K562 (cell line): ENCODE measurements around the gene HLA-DOA. TPM values are rescaled to one million over a fixed set of nuclear protein-coding genes. Genes with fewer than 3 reads are reported as not detected.

ENCODE experiments used
- DNMT1 ChIP-seq: fragments of 450-650 bp; IDR thresholded peaks from 2 replicates; pipeline ENCODE4 v1.6.1; 2016; ENCODE audit warnings: antibody characterized with exemption, mild to moderate bottlenecking
- EZH2 ChIP-seq: IDR thresholded peaks from 2 replicates; pipeline ENCODE4 v1.6.1; 2012; ENCODE audit warnings: low read depth, mild to moderate bottlenecking, inconsistent platforms, low read length, borderline replicate concordance
- FOXM1 ChIP-seq, 2 experiments: fragments of 450-650 bp in 1 of 2; sonication (generic) in 1 of 2; formaldehyde crosslinking in 1 of 2; IDR thresholded peaks; 2 replicates each; pipeline versions ENCODE4 v1.6.1 to v1.9.0; 2017 to 2022; ENCODE audit warnings: low read depth in 2 of 2, mild to moderate bottlenecking in 2 of 2, missing genetic modification reagents in 1 of 2, moderate library complexity in 1 of 2
- HEY1 ChIP-seq: fragments of 250-450 bp; sonication (Bioruptor Pico); IDR thresholded peaks from 2 replicates; pipeline ENCODE4 v1.5.0; 2020; ENCODE audit warnings: mild to moderate bottlenecking, moderate library complexity, borderline replicate concordance
- HNRNPH1 ChIP-seq: fragments of 200-400 bp; formaldehyde crosslinking; optimal IDR thresholded peaks from 2 replicates; pipeline ENCODE3; 2017; ENCODE audit warnings: low read depth, mild to moderate bottlenecking, low read length, moderate library complexity
- ID3 ChIP-seq, 2 experiments: fragments of 250-450 bp in 1 of 2; fragments of 450-650 bp in 1 of 2; sonication (Bioruptor Pico) in 1 of 2; IDR thresholded peaks; 2 replicates each; pipeline versions ENCODE4 v1.6.1 to v1.8.0; 2016 to 2021; ENCODE audit warnings: mild to moderate bottlenecking in 2 of 2, moderate library complexity in 2 of 2, missing compliant biosample characterization in 1 of 2, missing genetic modification characterization in 1 of 2
- MED1 ChIP-seq: sonication (generic); formaldehyde crosslinking; IDR thresholded peaks from 2 replicates; pipeline ENCODE4 v1.8.1; 2023; ENCODE audit warnings: missing genetic modification reagents, borderline replicate concordance
- NFIX ChIP-seq: fragments of 250-450 bp; sonication (Bioruptor Pico); IDR thresholded peaks from 2 replicates; pipeline ENCODE4 v1.4.0; 2020; ENCODE audit warnings: low read depth, mild to moderate bottlenecking, moderate library complexity
- SIRT6 ChIP-seq: IDR thresholded peaks from one replicate; pipeline ENCODE4 v1.6.1; 2012; ENCODE audit warnings: low read depth, mild to moderate bottlenecking, control low read depth, inconsistent platforms, low read length, moderate library complexity
- STAT5A ChIP-seq: IDR thresholded peaks from 2 replicates; pipeline ENCODE4 v1.6.1; 2012; ENCODE audit warnings: low read length, inconsistent platforms, borderline replicate concordance
- TCF3 ChIP-seq: sonication (generic); formaldehyde crosslinking; IDR thresholded peaks from 2 replicates; pipeline ENCODE4 v1.4.0; 2020; ENCODE audit warnings: mild to moderate bottlenecking, missing genetic modification reagents
- ZNF280A ChIP-seq: fragments of 450-650 bp; IDR thresholded peaks from 2 replicates; pipeline ENCODE4 v1.6.1; 2018; ENCODE audit warnings: mild to moderate bottlenecking, low read depth; ENCODE audit not compliant: partially characterized antibody
- ZNF592 ChIP-seq: fragments of 450-650 bp; IDR thresholded peaks from 2 replicates; pipeline ENCODE4 v1.6.1; 2017; ENCODE audit warnings: antibody characterized with exemption, mild to moderate bottlenecking
- ZNF77 ChIP-seq: fragments of 250-450 bp; sonication (Bioruptor Pico); IDR thresholded peaks from 2 replicates; pipeline ENCODE4 v1.5.0; 2020
- polyA plus RNA-seq, 8 experiments: library from polyadenylated mRNA; depleted of rRNA in 4 of 8; stranded (reverse) in 5 of 8; unstranded in 3 of 8; fragments of >200 nt; fragmentation: Nextera tagmentation in 2 of 8; fragmentation: Illumina TruSeq in 1 of 8; extraction: Ambion mirVana in 2 of 8; extraction: Trizol in 1 of 8; gene quantifications; 2 replicates each; pipeline versions ENCODE4 v1.2.1 to v1.2.3, GENCODE V29; 2011 to 2014; ENCODE audit warnings: inconsistent platforms in 1 of 8, missing spikeins in 1 of 8
- total RNA-seq, 7 experiments: library from RNA; depleted of rRNA in 6 of 7; stranded (reverse); fragments of >200 nt in 6 of 7; fragmentation: Illumina TruSeq in 2 of 7; extraction: Trizol in 2 of 7; gene quantifications; 2 replicates each; pipeline versions ENCODE4 v1.2.1 to v1.2.3, GENCODE V29; 2011 to 2021; ENCODE audit warnings: low replicate concordance in 1 of 7
- TF ChIP-seq, protein P1 (sequence below): fragments of 450-650 bp; IDR thresholded peaks from 2 replicates; pipeline ENCODE4 v1.6.1; 2017; ENCODE audit warnings: antibody characterized with exemption
- TF ChIP-seq, protein P2 (sequence below), 2 experiments: fragments of 450-650 bp in 1 of 2; sonication (generic) in 1 of 2; formaldehyde crosslinking; conservative IDR thresholded peaks; 2 replicates each; pipeline versions ENCODE4 v1.4.0 to v1.8.1; 2020 to 2022; ENCODE audit warnings: mild to moderate bottlenecking in 1 of 2, missing genetic modification reagents in 1 of 2

Gene HLA-DOA
- total and polyA plus RNA-seq, 9 of the 15 experiments (the other 6 are each of a cell fraction or from before 2014, with no cell fraction given): 0.07 TPM; not detected in 8

- TF ChIP-seq EZH2: no peak
- TF ChIP-seq ZNF77 (CRISPR knock-in tag): no peak
- TF ChIP-seq HEY1: no peak; the same call in 1 of the 2 replicates
- TF ChIP-seq STAT5A: 0 out of 2 replicates have a peak, but pooled peaks have one; percentile 32
- no peak for TF ChIP-seq NFIX (CRISPR knock-in tag)
- TF ChIP-seq TCF3 (CRISPR knock-in tag): peak; percentile 29; the same call in 1 of the 2 replicates
- TF ChIP-seq, protein P1, sequence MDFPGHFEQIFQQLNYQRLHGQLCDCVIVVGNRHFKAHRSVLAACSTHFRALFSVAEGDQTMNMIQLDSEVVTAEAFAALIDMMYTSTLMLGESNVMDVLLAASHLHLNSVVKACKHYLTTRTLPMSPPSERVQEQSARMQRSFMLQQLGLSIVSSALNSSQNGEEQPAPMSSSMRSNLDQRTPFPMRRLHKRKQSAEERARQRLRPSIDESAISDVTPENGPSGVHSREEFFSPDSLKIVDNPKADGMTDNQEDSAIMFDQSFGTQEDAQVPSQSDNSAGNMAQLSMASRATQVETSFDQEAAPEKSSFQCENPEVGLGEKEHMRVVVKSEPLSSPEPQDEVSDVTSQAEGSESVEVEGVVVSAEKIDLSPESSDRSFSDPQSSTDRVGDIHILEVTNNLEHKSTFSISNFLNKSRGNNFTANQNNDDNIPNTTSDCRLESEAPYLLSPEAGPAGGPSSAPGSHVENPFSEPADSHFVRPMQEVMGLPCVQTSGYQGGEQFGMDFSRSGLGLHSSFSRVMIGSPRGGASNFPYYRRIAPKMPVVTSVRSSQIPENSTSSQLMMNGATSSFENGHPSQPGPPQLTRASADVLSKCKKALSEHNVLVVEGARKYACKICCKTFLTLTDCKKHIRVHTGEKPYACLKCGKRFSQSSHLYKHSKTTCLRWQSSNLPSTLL: no peak
- TF ChIP-seq HNRNPH1: no peak
- no peak for TF ChIP-seq DNMT1
- TF ChIP-seq ZNF592: no peak
- TF ChIP-seq ZNF280A: no peak
- no peak for TF ChIP-seq ID3 (CRISPR knock-in tag; IDR thresholded peaks at IDR 0.05)
- peak; percentile 89 for TF ChIP-seq ID3 (tag; IDR thresholded peaks at IDR 0.05)
- no peak for TF ChIP-seq FOXM1 (IDR thresholded peaks at IDR 0.05; ENCODE audit: low read depth)
- TF ChIP-seq FOXM1 (CRISPR knock-in tag; IDR thresholded peaks at IDR 0.05; ENCODE audit: low read depth): 0 out of 2 replicates have a peak, but pooled peaks have one; percentile 14
- TF ChIP-seq MED1 (CRISPR knock-in tag): no peak
- TF ChIP-seq SIRT6: no peak
- TF ChIP-seq, protein P2, sequence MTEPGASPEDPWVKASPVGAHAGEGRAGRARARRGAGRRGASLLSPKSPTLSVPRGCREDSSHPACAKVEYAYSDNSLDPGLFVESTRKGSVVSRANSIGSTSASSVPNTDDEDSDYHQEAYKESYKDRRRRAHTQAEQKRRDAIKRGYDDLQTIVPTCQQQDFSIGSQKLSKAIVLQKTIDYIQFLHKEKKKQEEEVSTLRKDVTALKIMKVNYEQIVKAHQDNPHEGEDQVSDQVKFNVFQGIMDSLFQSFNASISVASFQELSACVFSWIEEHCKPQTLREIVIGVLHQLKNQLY (CRISPR knock-in tag; conservative IDR thresholded peaks at IDR 0.05): no peak
These were observed 42.0 kb downstream of the HLA-DOA start (continued) for GRCh38 chr6:32967151-32968091.
